Skin epidermis (tissue), 12 donors: ENCODE data around the gene MBTPS2.

ENCODE experiments used
- H3K27ac ChIP-seq, 21 experiments: fragments of 200-600 bp; sonication (generic) in 11 of 21; one replicate each; pipeline ENCODE4 v1.5.0; 2020; ENCODE audit warnings: mild to moderate bottlenecking in 3 of 21, inconsistent platforms in 2 of 21, moderate library complexity in 2 of 21
- H3K4me3 ChIP-seq, 7 experiments: fragments of 200-600 bp; sonication (generic) in 2 of 7; one replicate each; pipeline ENCODE4 v1.5.0; 2020; ENCODE audit warnings: inconsistent platforms in 2 of 7, mild to moderate bottlenecking in 2 of 7, moderate library complexity in 1 of 7

The MBTPS2 gene

GRCh38 chrX:21929209-21929608, 89.8 kb downstream of the MBTPS2 start:
- H3K4me3 ChIP-seq: no peak overlapping the region
- no peak overlapping the region for H3K27ac ChIP-seq

GRCh38 chrX:21930986-21931385, 91.6 kb downstream of the MBTPS2 start:
- Histone ChIP-seq H3K27ac (no peak overlapping the region), H3K4me3 (no peak overlapping the region)

GRCh38 chrX:21932292-21933002, 93.0 kb downstream of the MBTPS2 start:
- Histone ChIP-seq H3K27ac (peak overlapping the region in 3 of 21 experiments; percentile 3 to 63 (median 58)), H3K4me3 (no peak overlapping the region)

GRCh38 chrX:21933077-21933476, 93.7 kb downstream of the MBTPS2 start:
- Histone ChIP-seq H3K27ac (peak overlapping the region in 2 of 21 experiments; percentile 7 to 16), H3K4me3 (no peak overlapping the region)

GRCh38 chrX:21934414-21934813, 95.0 kb downstream of the MBTPS2 start:
- H3K4me3 ChIP-seq: no peak overlapping the region

More at GRCh38 chrX:21934414-21934813, 95.0 kb downstream of the MBTPS2 start:
- no peak overlapping the region for H3K27ac ChIP-seq
